ACC112 (cell line): ENCODE data around the gene BIRC7.

Experiments
- H2AFZ ChIP-seq: fragments of 200-600 bp; sonication (generic); one replicate; pipeline ENCODE4 v1.6.0; 2017; ENCODE audit warnings: antibody characterized with exemption, low read length; ENCODE audit not compliant: unreplicated experiment
- H3K27ac ChIP-seq: fragments of 200-600 bp; sonication (generic); 2 replicates; pipeline ENCODE4 v1.5.1; 2014; ENCODE audit warnings: low read depth, mild to moderate bottlenecking, antibody characterized with exemption, low read length, moderate library complexity
- H3K27me3 ChIP-seq: fragments of 200-600 bp; sonication (generic); 2 replicates; pipeline ENCODE4 v1.6.1; 2014; ENCODE audit warnings: mild to moderate bottlenecking, antibody characterized with exemption, low read length, moderate library complexity, mixed read lengths; ENCODE audit not compliant: insufficient read depth
- H3K36me3 ChIP-seq: fragments of 200-600 bp; sonication (generic); 2 replicates; pipeline ENCODE4 v1.6.1; 2016; ENCODE audit warnings: mild to moderate bottlenecking, antibody characterized with exemption, low read length, moderate library complexity, mixed read lengths; ENCODE audit not compliant: insufficient read depth
- H3K4me1 ChIP-seq: fragments of 200-600 bp; sonication (generic); one replicate; pipeline ENCODE4 v1.6.1; 2016; ENCODE audit warnings: low read length, mixed read lengths; ENCODE audit not compliant: insufficient read depth, unreplicated experiment, control insufficient read depth
- H3K4me3 ChIP-seq: fragments of 200-600 bp; sonication (generic); 2 replicates; pipeline ENCODE4 v1.5.1; 2014; ENCODE audit warnings: mild to moderate bottlenecking, low read depth, low read length
- H3K79me2 ChIP-seq: fragments of 200-600 bp; sonication (generic); one replicate; pipeline ENCODE4 v1.6.0; 2016; ENCODE audit warnings: low read length; ENCODE audit not compliant: control insufficient read depth, unreplicated experiment, insufficient read depth

Gene BIRC7

DNA sequence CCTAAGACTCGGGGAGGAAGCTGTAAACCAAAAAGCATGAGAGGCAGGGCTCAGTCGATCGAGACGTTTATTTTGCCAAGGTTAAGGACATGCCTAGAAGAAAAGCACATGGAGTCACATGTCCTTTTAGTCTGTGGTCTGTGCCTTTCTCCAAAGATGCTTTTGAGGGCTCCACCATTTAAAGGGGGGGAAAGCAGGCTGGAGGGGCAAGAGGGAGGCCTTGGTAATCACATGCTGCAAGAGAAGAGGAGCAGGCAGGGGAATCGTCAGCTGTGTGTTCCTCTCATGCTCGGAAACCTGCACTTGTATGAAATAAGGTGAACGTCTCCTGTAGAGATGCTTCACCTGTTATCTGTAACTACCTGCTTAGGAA, 10.6 kb upstream of the BIRC7 start:
- peaks cover 4% of the 10 kb centered on the region for H3K4me1 ChIP-seq
- no peaks in the 10 kb centered on the region for H3K79me2 ChIP-seq
- H3K4me3 ChIP-seq: no peak overlapping the region
- no peak overlapping the region for H2AFZ ChIP-seq
- no peaks in the 10 kb centered on the region for H3K36me3 ChIP-seq
- H3K27ac ChIP-seq: no peak overlapping the region
- H3K27me3 ChIP-seq: no peaks in the 10 kb centered on the region

GRCh38 chr20:63226042-63226943, 9.4 kb upstream of the BIRC7 start:
- peaks cover 8% of the 10 kb centered on the region for H3K4me1 ChIP-seq
- H3K4me3 ChIP-seq: no peak overlapping the region
- H2AFZ ChIP-seq: no peak overlapping the region
- no peaks in the 10 kb centered on the region for H3K27me3 ChIP-seq
- no peak overlapping the region for H3K27ac ChIP-seq
- H3K79me2 ChIP-seq: no peaks in the 10 kb centered on the region
- H3K36me3 ChIP-seq: no peaks in the 10 kb centered on the region

- Histone ChIP-seq H3K27ac (no peak overlapping the region), H3K36me3 (no peaks in the 10 kb centered on the region), H2AFZ (no peak overlapping the region), H3K79me2 (no peaks in the 10 kb centered on the region), H3K4me3 (no peak overlapping the region), H3K4me1 (peaks cover 18% of the 10 kb centered on the region), H3K27me3 (no peaks in the 10 kb centered on the region)
Observed at GRCh38 chr20:63227260-63227659, 8.4 kb upstream of the BIRC7 start.

DNA sequence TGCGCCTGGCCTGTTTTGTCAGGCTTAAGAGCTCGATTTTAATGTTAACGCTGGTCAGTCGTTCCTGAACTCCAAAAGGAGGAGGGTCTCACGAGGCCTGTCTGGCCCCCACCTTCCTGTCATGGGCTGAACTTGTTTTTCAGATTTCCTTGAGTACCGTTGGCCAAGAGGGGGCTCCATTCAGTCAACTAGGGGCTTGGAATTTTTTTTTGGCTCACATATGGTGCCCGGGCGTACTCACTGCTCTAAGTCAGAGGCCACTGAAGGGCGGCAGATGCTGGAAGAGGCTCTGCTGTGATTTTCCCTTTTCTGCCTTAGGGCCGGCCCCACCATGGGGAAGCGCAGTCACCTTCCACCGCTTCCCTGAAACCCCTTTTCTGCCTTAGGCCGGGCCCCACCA, 6.9 kb upstream of the BIRC7 start:
- Histone ChIP-seq H3K36me3 (no peaks in the 10 kb centered on the region), H3K4me3 (no peak overlapping the region), H3K4me1 (peaks cover 28% of the 10 kb centered on the region), H2AFZ (no peak overlapping the region), H3K27ac (no peak overlapping the region), H3K27me3 (no peaks in the 10 kb centered on the region), H3K79me2 (no peaks in the 10 kb centered on the region)

DNA sequence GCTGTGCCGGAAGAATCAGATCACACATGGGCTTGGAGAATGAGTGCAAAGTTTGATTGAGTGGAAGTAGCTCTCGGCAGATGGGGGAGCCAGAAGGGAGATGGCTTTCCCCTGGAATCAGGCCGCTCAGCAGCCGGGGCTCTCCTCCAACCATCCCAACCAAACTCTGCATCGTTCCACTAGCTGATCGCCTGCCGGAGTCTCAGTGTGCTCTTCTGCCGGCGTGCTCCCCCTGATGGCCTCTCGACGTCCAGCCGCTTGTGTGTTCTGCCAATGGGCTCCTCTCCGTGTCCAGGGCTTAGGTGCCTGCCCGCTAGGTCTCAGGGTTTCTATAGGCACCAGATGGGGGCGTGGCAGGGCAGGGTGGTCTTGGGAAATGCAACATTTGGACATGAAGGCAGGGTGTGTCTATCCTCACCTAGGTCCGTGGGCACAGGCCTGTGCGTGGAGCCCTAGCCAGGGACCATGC, 4.9 kb upstream of the BIRC7 start:
- H3K27ac ChIP-seq: no peak overlapping the region
- H3K79me2 ChIP-seq: no peaks in the 10 kb centered on the region
- H3K4me3 ChIP-seq: no peak overlapping the region
- H3K27me3 ChIP-seq: no peaks in the 10 kb centered on the region
- peaks cover 24% of the 10 kb centered on the region for H3K4me1 ChIP-seq
- no peaks in the 10 kb centered on the region for H3K36me3 ChIP-seq
- no peak overlapping the region for H2AFZ ChIP-seq

DNA sequence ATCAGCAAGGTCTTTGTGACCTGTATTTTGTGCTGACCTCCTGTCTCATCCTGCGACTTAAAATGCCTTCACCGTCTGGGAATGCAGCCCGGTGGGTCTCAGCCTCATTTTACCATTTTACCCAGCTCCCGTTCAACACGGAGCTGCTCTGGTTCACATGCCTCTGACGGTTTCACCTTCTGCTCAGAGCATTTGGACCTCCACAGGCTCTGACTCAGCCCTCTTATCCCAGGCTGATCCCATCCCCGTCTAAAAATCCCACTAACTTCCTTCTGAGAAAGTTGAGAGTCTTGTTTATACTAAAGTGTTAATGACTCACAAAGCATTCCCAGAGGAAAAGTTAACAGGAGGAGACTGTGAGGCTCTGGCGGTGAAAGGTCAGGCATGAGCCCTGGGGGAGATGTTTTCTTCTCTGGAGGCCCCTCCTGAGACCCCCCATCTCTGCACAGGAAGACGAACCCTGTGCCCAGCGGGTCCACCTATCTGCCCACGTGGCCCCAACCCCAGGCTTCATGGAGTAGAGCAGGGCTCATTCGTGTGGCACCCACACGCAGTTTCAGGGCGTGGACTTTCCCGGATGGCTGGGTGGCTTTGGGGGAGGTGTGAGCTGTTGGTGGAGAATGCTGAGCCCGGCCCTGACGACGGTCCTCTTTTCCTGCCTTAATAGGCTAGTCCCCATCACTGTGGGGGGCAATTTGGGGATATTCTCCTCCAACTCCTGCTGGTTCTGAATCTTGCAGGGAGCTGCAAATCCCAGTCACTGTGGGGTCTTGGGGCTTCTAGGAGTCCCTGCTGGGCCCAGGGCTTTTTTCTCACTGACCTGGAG, 3.3 kb upstream of the BIRC7 start:
- Histone ChIP-seq H3K27ac (peak overlapping the region; percentile 60), H3K36me3 (no peaks in the 10 kb centered on the region), H3K27me3 (no peaks in the 10 kb centered on the region), H2AFZ (no peak overlapping the region), H3K79me2 (no peaks in the 10 kb centered on the region), H3K4me3 (peak overlapping the region; percentile 32; the same call in 1 of the 2 replicates), H3K4me1 (peaks cover 24% of the 10 kb centered on the region)

GRCh38 chr20:63233061-63233344, 2.7 kb upstream of the BIRC7 start:
- peaks cover 24% of the 10 kb centered on the region for H3K4me1 ChIP-seq
- peak overlapping the region; percentile 60; the same call in 1 of the 2 replicates for H3K27ac ChIP-seq
- no peaks in the 10 kb centered on the region for H3K36me3 ChIP-seq
- no peaks in the 10 kb centered on the region for H3K27me3 ChIP-seq
- no peaks in the 10 kb centered on the region for H3K79me2 ChIP-seq
- H3K4me3 ChIP-seq: no peak overlapping the region
- H2AFZ ChIP-seq: no peak overlapping the region

DNA sequence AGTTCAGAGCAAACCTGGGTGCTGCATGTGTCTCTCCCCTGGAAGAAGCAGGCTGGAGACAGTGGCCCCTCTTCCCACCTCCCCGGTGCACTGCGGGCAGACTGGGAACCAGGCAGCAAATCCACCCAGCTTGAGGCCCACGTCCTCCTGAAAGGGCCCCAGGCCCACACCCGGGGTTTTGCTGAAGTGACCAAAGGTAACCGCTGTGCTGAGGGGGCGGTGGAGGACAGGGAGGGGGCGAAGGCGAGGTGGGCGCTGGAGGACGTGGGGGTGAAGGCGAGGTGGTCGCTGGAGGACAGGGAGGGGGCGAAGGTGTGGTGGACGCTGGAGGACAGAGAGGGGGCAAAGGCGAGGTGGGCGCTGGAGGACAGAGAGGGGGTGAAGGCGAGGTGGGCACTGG, 1.8 kb upstream of the BIRC7 start:
- no peak overlapping the region for H3K4me3 ChIP-seq
- H2AFZ ChIP-seq: no peak overlapping the region
- H3K27me3 ChIP-seq: no peaks in the 10 kb centered on the region
- H3K79me2 ChIP-seq: no peaks in the 10 kb centered on the region
- H3K36me3 ChIP-seq: no peaks in the 10 kb centered on the region
- H3K4me1 ChIP-seq: peaks cover 24% of the 10 kb centered on the region
- H3K27ac ChIP-seq: no peak overlapping the region

DNA sequence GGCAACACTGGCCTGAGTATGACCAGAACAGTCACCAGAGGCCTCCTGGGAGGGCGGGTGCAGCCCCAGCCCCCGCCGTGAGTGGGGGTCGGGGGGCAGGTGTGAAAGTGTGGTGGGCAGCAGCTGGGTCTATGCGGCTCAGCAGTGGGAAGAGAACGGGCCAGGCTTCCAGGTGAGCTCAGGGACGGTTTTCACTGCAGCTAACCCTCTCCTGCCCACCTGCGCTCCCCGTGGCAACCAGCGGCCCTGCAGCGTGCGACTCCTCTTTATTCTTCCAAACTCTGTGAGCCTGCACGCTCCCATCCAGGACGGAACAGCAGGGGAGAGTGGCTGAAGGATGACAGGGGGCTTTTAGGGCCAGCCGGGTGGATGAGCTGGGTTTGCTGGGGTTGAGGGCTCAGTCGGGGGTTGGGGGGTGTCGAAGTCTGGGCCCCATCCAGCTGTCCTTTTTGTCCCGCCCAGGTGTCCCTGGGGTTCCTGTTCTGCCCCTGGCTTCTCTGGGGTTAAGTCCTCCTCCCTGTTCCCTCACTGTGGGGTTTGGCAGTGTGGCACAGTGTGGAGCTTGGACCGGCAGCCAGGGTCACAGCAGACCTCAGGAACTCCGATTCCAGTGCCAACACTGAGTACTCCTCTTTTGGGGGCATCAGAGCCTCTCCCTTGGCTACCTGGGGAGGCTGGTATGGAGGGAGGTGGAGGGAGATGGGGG, 859 bp upstream of the BIRC7 start:
- Histone ChIP-seq H3K4me1 (peaks cover 24% of the 10 kb centered on the region), H3K4me3 (no peak overlapping the region), H3K27ac (no peak overlapping the region), H3K79me2 (no peaks in the 10 kb centered on the region), H3K27me3 (no peaks in the 10 kb centered on the region), H2AFZ (no peak overlapping the region), H3K36me3 (no peaks in the 10 kb centered on the region)

DNA sequence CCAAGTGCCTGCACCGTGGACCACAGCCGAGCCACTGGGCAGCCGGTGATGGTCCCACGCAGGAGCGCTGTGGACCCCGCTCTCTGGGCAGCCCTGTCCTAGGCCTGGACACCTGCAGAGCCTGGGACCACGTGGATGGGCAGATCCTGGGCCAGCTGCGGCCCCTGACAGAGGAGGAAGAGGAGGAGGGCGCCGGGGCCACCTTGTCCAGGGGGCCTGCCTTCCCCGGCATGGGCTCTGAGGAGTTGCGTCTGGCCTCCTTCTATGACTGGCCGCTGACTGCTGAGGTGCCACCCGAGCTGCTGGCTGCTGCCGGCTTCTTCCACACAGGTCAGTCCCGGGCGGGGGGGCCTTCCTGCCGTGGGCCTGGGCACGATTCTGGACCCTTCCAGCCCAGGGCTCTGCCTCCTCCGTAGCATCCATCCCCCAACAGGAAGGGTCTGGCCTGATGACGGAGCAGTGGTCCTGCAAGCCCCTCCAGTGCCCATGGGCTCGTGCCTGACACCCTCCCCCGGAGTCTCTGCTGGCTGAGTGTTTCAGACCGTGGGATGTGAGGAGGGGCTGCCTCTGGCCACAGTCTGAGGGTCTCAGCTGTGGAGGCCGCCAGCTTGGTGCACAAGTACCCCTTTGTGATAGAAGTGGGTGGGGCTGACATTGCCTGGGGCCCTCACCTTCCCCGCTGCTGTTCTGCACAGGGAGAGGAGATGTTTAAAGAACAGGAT, 572 bp downstream of the BIRC7 start:
- Histone ChIP-seq H2AFZ (no peak overlapping the region), H3K27me3 (no peaks in the 10 kb centered on the region), H3K27ac (no peak overlapping the region), H3K4me3 (no peak overlapping the region), H3K4me1 (peaks cover 20% of the 10 kb centered on the region), H3K36me3 (no peaks in the 10 kb centered on the region), H3K79me2 (no peaks in the 10 kb centered on the region)
